HUES48 (cell line): ENCODE measurements around the gene HUNK.
"Not testable (repeated sequence)": the region's sequence is repeated elsewhere in the genome, so short reads cannot be mapped to it uniquely, and the experiment has no call there.

Experiments used
- H3K27ac ChIP-seq: one replicate; pipeline ENCODE4 v1.7.0; 2013; ENCODE audit warnings: low read depth, low read length, inconsistent platforms
- H3K27me3 ChIP-seq: 2 replicates; pipeline ENCODE4 v1.6.1; 2013; ENCODE audit warnings: mild to moderate bottlenecking, low read length; ENCODE audit not compliant: control insufficient read depth, insufficient read depth
- H3K36me3 ChIP-seq: 2 replicates; pipeline ENCODE4 v1.6.1; 2013; ENCODE audit warnings: low read length; ENCODE audit not compliant: control insufficient read depth, insufficient read depth
- H3K4me1 ChIP-seq: 2 replicates; pipeline ENCODE4 v1.6.1; 2013; ENCODE audit warnings: mild to moderate bottlenecking, low read length; ENCODE audit not compliant: control insufficient read depth, insufficient read depth
- H3K4me3 ChIP-seq: 2 replicates; pipeline ENCODE4 v1.5.1; 2013; ENCODE audit warnings: mild to moderate bottlenecking, low read depth, low read length
- H3K9ac ChIP-seq: 2 replicates; pipeline ENCODE4 v1.6.1; 2013; ENCODE audit warnings: mild to moderate bottlenecking, low read depth, low read length, moderate library complexity
- H3K9me3 ChIP-seq: 2 replicates; pipeline ENCODE4 v1.6.1; 2013; ENCODE audit warnings: low read length; ENCODE audit not compliant: control insufficient read depth, insufficient read depth

Gene HUNK

DNA sequence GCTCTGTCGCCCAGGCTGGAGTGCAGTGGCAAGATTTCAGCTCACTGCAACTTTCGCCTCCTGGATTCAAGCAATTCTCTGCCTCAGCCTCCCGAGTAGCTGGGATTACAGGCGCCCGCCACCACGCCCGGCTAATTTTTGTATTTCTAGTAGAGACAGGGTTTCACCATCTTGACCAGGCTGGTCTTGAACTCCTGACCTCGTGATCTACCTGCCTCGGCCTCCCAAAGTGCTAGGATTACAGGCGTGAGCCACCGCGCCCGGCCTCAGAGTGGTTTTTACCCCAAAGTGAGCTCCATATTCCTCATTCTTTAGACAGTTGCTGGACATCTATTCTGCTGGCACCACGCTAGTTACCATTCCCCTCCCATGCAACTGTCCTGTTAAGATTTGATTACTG, 1.4 kb upstream of the HUNK start:
- not testable (repeated sequence) for H3K36me3 ChIP-seq, H3K27ac ChIP-seq, H3K9me3 ChIP-seq, H3K4me3 ChIP-seq, H3K9ac ChIP-seq
- Histone ChIP-seq H3K27me3 (peaks cover 25% of the 10 kb centered on the region), H3K4me1 (peaks cover 31% of the 10 kb centered on the region)

DNA sequence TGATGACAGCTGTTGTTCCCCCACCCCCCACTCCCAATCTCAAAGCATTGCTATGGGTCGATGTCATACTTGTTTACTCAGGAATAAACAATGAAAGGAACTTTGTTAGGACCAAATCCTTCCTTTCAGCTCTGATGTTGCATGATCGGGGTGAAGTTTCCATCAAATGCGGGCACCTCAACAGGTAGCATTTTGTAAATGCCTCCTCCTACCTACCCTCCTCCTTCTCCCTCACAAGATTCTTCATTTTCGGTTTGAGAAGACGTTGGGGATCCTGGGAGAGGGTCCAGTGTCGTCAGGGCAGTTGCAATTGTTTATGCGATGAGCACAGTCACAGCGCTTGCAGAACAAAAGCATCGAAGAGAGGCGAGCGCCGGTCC, 758 bp upstream of the HUNK start:
- Histone ChIP-seq H3K4me1 (peaks cover 33% of the 10 kb centered on the region), H3K27me3 (peaks cover 25% of the 10 kb centered on the region), H3K27ac (peak overlapping the region; percentile 72), H3K36me3 (no peaks in the 10 kb centered on the region), H3K9ac (peak overlapping the region; percentile 55), H3K9me3 (no peaks in the 10 kb centered on the region), H3K4me3 (peak overlapping the region; percentile 78)

DNA sequence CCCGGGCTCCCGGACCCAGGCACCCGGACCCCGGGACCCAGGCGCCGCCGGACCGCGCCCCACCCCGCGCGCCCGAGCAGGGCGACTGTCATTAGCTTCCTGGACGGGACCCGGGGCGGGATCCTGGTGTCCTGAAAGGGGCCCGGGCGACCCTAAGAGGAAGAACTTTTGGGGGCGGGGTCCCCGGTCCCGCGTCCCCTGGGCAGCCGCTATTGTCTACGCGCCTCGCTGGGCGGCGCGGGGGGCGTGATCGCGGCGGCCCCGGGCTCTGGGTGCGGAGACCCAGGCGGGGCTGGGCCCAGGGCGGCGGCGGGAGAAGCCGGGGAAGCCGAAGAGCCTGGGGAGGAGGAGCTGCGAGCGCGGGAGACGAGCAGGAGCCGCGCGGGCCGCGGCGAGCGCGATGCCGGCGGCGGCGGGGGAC, 465 bp downstream of the HUNK start:
- no peak overlapping the region for H3K9ac ChIP-seq
- no peaks in the 10 kb centered on the region for H3K36me3 ChIP-seq

DNA sequence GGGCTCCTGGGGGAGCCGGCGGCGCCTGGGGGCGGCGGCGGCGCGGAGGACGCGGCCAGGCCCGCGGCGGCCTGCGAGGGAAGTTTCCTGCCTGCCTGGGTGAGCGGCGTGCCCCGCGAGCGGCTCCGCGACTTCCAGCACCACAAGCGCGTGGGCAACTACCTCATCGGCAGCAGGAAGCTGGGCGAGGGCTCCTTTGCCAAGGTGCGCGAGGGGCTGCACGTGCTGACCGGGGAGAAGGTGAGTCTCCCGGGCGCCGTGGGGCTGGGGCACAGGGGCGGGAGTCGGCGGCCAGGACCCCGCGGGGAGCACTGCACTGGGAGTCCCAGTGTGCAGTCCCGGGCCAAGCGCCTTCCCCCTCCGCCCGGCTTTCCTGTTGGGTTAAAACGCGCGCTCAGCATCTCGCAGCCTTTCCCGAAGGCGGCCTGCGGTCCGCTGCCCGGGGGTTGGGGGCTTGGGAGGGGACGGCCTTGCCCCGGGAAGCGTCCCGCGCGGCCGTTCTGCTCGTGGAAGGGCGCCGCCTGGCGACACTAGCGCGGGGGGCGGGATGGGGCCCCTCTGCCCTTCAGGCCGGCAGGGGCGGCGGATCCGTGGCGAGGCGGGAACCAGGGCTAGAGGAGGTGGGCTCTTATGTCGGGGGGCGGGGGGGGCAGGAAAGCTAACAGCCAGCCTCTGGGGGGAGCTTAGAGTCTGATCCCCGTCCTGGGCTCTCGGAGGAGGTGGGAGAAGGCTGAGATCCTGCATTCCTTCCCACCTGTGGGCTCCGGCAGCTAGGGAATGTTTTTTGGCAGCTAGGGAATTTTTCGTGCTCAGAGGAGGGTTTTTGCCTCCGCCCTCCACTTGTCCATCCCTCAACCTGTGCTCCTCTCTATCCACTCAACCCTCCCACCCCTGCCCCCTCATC, 1.1 kb downstream of the HUNK start:
- Histone ChIP-seq H3K36me3 (no peaks in the 10 kb centered on the region), H3K4me1 (peaks cover 37% of the 10 kb centered on the region), H3K27me3 (peaks cover 25% of the 10 kb centered on the region), H3K9me3 (no peaks in the 10 kb centered on the region), H3K4me3 (peak overlapping the region; percentile 78), H3K9ac (peak overlapping the region; percentile 52; the same call in 1 of the 2 replicates), H3K27ac (no peak overlapping the region)

More for the DNA sequence above, 465 bp downstream of the HUNK start:
- Histone ChIP-seq H3K27me3 (peaks cover 25% of the 10 kb centered on the region), H3K4me3 (peak overlapping the region; percentile 78), H3K9me3 (no peaks in the 10 kb centered on the region), H3K4me1 (peaks cover 37% of the 10 kb centered on the region), H3K27ac (peak overlapping the region; percentile 72)

DNA sequence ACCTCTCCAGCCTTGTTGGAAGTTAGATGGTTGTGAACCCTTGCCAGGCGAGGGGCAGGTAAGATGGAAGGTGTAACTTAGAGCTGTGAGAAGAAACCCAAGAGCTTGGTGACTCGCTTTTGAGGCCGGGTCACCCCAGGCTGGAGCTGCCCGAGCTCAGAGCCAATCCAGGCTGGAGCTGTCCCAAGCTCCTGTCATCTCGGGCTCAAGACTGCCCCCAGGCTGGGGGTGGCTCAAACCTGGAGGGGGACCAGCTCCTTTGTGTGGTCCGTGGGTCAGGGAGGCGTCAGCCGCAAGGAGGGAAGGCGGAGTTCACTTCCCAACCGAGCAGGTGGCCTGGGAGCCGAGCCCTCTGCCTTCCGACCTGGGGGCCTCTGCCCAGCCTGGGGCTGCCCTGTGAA, 2.0 kb downstream of the HUNK start:
- H3K9me3 ChIP-seq, result no peaks in the 10 kb centered on the region
- no peaks in the 10 kb centered on the region for H3K36me3 ChIP-seq
- no peak overlapping the region for H3K27ac ChIP-seq
- H3K27me3 ChIP-seq, result peaks cover 22% of the 10 kb centered on the region
- H3K9ac ChIP-seq, result peak overlapping the region; percentile 25; the same call in 1 of the 2 replicates
- H3K4me1 ChIP-seq, result peaks cover 43% of the 10 kb centered on the region
- H3K4me3 ChIP-seq, result peak overlapping the region; percentile 78

DNA sequence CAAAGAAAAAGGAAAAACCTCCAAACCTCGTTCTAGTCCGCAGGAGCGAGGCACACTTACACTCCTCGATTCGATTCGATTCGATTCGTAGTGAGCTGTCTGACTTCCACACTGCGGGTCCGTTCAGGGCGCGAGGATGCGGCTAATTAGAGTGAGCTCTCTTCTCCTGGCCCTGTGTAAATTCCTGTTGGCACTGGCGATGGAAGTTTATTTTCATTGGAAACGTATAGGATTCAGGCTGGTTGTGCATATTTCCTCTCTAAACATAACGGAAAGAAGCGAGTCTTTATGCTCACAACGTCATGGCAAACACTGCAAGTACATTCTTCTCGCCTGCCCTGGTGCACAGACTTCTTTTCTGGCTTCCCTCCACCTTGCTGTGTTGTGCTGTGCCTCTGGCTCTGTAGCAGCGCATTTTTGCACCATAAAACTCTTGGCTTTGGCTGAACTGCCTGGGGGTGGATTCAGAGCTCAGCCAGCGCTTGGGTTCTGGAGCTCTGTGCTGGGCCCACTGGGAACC, 2.7 kb downstream of the HUNK start:
- Histone ChIP-seq H3K36me3 (no peaks in the 10 kb centered on the region), H3K4me3 (peak overlapping the region; percentile 78), H3K27me3 (peaks cover 15% of the 10 kb centered on the region), H3K27ac (no peak overlapping the region), H3K4me1 (peaks cover 43% of the 10 kb centered on the region), H3K9me3 (no peaks in the 10 kb centered on the region), H3K9ac (no peak overlapping the region)

DNA sequence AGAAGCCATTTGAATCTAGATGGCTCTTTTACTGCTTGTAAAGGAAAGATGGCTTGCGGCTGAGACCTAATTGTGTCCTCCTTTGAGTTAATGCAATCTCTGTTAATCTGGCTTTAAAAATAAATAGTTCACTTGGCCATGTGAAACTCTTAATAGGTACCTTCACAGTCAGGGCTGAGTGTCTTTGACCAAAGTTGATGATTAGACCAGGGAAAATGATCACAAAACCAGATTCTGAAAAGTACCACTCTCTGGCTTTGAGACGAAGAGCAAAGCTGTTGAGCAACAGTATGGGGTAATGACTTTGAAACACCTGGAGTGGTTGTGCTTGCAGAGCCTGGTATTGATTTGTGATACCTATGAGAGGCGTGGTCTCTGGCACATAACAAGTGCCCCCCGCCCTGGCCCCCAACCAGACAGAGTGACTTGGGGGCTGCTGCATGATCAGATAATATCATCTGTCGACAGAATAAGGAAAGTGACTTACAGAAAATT, 4.7 kb downstream of the HUNK start:
- no peak overlapping the region for H3K4me3 ChIP-seq
- no peak overlapping the region for H3K9ac ChIP-seq
- no peaks in the 10 kb centered on the region for H3K36me3 ChIP-seq
- no peak overlapping the region for H3K27ac ChIP-seq
- H3K27me3 ChIP-seq, result no peaks in the 10 kb centered on the region
- H3K9me3 ChIP-seq, result no peaks in the 10 kb centered on the region
- peaks cover 30% of the 10 kb centered on the region for H3K4me1 ChIP-seq

DNA sequence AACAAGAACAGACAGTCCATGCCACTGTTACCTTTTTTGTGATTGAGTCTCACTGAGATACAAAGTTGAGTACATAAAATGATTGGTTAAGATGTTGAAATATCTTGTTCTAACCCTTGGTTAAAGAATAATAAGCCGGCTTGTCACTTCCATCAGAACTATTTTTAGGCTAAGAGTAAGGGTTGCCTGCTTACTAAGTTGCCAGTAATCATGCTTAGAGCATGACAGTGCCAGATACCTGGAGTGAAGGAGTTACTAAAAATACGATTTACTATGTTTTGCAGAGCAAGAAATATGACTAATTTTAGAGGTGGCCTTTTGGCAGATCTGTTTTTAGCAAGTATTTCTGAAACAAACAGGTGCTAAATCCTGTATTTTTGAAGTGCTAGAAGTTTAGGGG, 6.0 kb downstream of the HUNK start:
- no peaks in the 10 kb centered on the region for H3K36me3 ChIP-seq

DNA sequence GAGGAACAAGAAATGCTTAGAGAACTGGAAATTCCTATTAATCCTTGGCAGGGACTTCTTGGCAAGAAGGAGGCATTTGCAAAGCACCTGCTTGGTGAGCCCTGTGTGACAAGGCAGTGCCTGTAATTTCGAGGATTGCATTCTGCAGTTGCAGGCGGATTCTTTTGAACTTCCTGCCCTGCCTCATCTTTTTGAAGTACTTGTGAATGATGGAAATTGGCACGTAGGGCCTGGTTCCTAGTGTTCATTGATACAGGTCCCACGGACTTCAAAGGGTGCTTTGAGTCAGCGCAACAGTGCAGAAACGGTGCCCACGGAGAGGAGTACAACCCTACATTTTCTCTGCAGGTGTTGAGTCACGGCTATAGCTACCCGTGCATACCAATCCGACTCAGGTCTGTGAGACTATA, 6.4 kb downstream of the HUNK start:
- Histone ChIP-seq H3K36me3 (no peaks in the 10 kb centered on the region), H3K4me1 (peaks cover 30% of the 10 kb centered on the region), H3K9ac (no peak overlapping the region), H3K27ac (no peak overlapping the region), H3K4me3 (no peak overlapping the region), H3K27me3 (no peaks in the 10 kb centered on the region), H3K9me3 (no peaks in the 10 kb centered on the region)

More for the DNA sequence above, 6.0 kb downstream of the HUNK start:
- Histone ChIP-seq H3K4me3 (no peak overlapping the region), H3K27ac (no peak overlapping the region), H3K27me3 (no peaks in the 10 kb centered on the region), H3K9ac (no peak overlapping the region), H3K9me3 (no peaks in the 10 kb centered on the region), H3K4me1 (peaks cover 30% of the 10 kb centered on the region)

DNA sequence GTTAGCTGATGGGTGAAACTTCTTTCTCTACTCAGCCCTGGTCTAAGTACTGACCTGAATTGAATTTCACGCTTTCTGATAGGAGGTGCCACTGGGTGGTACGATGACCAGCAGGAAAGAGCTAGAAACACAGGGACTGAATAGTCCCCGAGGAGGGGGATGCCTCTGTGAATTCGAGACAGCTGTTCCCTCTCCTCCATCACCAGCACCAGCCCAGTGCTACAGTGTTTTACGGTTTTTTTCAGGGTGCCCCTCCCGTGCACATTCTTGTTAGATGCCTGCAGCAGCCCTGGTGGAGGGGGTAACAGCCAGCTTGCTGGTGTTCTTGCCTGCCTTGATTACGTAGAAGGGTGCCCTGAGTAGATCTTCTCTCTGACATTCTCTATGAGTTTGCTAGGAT, 7.1 kb downstream of the HUNK start:
- Histone ChIP-seq H3K27me3 (no peaks in the 10 kb centered on the region), H3K27ac (no peak overlapping the region), H3K36me3 (no peaks in the 10 kb centered on the region), H3K4me1 (peaks cover 25% of the 10 kb centered on the region), H3K4me3 (no peak overlapping the region), H3K9me3 (no peaks in the 10 kb centered on the region), H3K9ac (no peak overlapping the region)

DNA sequence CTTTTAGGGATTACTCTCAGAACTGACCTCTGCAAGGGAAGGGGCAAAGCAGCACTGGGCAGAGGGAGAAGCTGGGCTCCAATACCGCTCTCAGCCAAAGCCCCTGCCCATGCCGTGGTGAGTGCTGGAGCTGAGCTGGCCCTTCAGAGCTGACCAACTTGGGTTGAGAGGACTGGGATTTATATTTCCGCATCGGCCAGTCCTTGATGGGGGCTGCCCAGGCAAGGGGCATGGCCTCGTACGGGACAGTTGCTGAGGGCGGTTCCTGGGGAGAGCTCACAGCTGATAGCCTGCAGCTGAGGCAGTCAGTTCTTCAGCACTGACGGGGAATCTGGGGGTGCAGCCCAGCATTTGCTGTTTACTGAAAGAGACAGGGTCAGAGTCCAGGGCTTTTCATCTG, 8.0 kb downstream of the HUNK start:
- Histone ChIP-seq H3K9me3 (no peaks in the 10 kb centered on the region), H3K27me3 (no peaks in the 10 kb centered on the region), H3K27ac (no peak overlapping the region), H3K4me3 (no peak overlapping the region), H3K4me1 (peaks cover 17% of the 10 kb centered on the region), H3K9ac (no peak overlapping the region), H3K36me3 (no peaks in the 10 kb centered on the region)
